HG02610 (cell line): ENCODE data around the gene PVALEF.

ENCODE experiments used
- ATAC-seq: cut with Tn5 transposase; IDR thresholded peaks from one replicate; pipeline ENCODE4 v1.9.1; 2021; ENCODE audit warnings: mild to moderate bottlenecking, moderate library complexity; ENCODE audit not compliant: unreplicated experiment

PVALEF gene

DNA sequence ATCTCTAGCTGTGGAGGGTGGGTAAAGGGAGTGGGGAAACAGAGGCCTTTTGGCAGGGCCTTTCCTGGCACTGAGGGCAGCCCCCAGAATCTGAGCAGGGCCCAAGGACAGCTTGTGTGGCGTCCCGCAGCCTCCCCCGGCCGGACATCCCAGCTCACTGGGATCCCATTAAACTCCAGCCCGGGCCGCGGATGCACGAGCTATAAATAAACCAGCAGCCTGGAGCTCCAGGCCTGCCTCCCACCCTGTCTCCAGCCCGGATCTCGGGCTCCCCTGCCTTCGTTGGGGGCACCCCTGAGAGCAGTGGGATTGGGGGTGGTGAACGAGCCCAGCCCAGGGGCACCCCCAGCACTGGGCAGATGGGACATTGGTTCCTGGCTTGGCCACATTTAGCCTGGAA is 14.6 kb downstream of the PVALEF start:
- ATAC-seq, result no peak

GRCh38 chr17:81180836-81181810 is 15.8 kb downstream of the PVALEF start:
- no peak for ATAC-seq

- ATAC-seq, result no peak
Observed at GRCh38 chr17:81181811-81182185, 16.5 kb downstream of the PVALEF start.

GRCh38 chr17:81182596-81182995 is 17.3 kb downstream of the PVALEF start:
- ATAC-seq, result no peak

- no peak for ATAC-seq
Observed at GRCh38 chr17:81183316-81183715, 18.0 kb downstream of the PVALEF start.

GRCh38 chr17:81183807-81184206 is 18.5 kb downstream of the PVALEF start:
- no peak for ATAC-seq

DNA sequence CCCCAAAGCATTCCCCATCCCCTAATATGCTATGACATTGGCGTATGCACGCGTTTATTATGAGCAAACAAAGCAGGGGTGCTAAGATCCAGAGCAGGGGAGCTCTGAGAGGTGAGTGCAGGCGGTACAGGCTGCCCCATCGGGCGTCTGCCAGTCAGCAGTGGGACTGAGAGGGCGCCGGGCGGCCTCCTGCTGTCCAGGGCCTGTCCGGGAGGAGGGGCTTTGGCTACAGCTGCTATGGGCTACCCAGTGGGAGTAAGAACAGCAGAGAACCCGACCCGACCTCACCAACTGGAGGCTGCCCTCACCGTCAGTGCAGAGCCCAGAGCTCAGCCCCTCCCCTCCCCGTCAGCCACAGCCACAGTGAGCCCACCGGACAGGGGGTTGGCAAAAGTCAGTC is 19.2 kb downstream of the PVALEF start:
- ATAC-seq, result no peak

DNA sequence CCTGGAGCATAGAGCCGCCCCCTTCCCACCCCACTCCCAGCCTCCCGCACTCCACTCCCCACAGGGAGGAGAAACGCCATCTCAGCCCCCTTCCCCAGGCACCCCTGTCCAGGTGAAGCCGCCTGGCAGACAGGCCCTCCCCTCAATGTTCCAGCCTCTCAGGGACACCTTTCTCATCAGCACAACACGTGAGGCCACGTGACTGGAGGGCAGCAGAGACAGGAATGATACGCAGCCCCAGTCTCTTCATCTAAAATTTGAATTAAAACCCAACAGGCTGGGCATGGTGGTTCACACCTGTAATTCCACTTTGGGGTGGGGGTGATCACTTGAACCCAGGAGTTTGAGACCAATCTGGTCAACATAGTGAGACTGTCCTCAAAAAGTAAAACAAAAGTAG is 20.9 kb downstream of the PVALEF start:
- ATAC-seq, result no peak

DNA sequence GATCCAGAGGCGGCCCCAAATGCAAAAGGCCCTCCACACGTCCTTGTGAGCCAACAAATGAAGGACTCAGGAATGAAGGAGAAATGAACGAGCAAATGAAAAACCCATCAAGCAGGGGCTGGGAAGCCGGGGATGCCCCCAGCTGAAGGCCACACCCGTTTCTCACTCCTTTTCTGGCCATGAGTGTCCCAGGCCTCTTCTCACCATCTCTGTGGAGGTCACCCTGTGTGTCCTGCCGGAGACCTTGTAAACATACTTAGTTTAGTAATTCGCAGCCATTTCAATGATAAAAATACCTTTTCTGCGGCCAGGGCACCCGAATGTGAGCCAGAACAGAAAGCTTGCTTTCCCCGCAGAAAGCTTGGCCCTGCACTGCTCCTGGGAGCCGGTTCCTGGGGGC is 21.8 kb downstream of the PVALEF start:
- ATAC-seq, result no peak

DNA sequence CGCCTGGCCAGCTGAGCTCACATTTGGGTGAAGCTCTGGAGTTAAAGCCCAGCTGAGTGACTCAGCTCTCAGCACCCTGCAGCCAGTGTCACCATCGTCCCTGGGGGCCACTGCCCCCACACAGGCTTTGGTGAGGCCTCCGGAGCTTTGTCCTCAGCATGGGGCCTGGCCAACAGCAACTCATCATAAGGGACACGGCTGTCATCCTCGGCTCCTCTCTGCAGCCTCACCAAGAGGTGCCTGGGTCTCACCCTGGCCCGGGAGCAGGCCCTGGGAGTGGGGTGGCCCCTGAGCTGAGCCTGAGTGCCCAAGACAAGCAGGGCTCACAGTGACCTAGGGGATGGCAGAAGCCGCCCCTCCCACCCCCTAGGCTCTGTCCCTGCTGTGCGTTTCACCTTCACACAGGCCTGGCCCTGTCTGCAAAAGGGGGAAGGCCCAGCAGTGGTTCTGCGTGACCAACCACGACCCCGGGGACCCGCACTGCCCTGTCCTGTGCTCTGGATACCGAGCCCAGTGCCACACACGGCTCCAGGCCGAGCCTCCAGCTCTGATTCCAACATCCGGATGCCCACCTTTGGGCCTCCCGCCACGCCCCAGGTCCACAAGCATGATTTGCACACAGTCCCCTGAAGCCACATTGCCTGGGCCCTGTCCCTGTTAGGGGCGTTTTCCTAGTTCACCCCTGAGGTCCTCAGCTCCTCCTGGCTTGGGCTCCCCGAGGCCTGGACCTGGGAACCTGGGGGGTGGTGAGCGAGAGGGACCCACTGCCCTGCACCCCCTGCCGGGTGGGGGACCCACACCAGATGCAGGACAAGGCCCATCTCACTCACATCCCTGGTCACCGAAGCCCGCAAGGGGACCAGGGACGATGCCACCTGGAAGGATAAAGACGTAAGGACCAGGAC is 22.5 kb downstream of the PVALEF start:
- no peak for ATAC-seq

- no peak for ATAC-seq
Observed at GRCh38 chr17:81188491-81188840, 23.2 kb downstream of the PVALEF start.

- no peak for ATAC-seq
Observed at GRCh38 chr17:81189016-81189415, 23.7 kb downstream of the PVALEF start.

DNA sequence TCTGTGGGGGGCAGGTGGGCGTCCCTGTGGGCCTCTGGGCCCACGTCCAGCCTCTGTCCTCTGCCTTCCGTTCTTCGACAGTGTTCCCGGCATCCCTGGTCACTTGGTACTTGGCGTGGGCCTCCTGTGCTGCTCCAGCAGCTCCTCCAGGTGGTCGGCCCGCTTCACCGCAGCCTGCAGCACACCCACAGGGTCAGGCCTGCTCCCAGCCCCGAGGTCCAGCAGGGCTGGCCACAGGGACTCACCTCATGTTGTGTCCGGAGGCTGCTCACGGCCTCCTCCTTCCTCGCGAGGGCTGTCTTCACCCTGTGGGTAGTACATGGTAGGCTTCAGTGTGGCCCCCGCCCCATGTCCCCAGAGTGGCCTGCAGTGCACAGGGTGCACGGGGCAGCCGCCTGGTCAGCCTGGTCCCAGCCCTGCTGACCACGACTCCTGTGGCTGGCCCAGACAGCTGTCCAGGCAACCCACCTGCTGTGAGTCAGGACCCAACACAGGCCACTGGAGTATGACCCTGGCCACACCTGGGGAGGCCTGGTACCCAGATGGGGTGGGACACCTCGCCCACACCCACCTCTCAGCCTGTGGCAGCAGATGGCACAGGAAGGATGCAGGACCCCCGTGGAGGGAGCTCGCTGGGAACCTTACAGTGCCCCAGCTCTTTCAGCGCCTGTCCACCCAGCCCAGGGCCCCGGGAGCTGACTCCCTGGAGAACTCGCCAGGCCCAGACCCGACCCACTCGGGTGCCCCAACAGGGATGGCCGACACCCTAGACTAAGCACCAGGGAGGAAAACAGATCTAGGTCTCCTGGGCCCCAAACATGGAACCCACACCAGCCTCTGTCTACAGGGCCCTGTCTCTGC is 24.6 kb downstream of the PVALEF start:
- ATAC-seq, result no peak

GRCh38 chr17:81190591-81190990 is 25.3 kb downstream of the PVALEF start:
- ATAC-seq, result no peak

GRCh38 chr17:81191116-81191515 is 25.8 kb downstream of the PVALEF start:
- no peak for ATAC-seq

- ATAC-seq, result no peak
Observed at GRCh38 chr17:81191646-81192045, 26.3 kb downstream of the PVALEF start.

DNA sequence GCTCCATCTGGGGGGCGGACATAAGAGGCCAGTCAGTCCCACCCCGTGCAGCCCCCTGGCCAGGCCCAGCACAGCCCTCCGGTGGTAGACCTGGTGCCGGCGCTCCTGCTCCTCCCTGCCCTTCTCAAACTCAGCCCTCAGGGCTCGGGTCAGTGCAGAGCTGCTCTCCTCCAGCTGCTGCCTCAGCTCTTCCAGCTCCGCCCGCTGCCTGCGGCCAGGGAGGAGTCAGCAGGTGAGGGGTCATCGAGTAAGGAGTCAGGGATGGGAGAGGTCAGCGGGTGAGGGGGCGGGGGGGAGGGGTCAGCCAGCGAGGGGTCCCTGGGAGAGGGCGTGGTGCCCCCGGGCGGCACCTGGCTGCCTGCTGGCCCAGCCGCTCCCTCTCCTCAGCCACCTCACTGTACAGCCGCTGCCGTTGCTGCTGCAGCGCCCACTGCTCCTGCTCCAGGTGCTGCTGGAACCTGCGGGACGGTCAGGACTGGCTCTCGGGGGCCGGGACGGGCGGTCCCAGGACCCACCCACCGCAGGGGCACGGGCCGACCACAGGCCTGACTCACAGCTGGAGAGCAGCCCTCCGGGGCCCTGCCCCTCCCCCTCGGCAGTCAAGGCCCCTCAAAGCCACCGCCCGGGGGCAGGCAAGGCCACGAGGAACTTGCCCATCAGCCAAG is 27.2 kb downstream of the PVALEF start:
- no peak for ATAC-seq

DNA sequence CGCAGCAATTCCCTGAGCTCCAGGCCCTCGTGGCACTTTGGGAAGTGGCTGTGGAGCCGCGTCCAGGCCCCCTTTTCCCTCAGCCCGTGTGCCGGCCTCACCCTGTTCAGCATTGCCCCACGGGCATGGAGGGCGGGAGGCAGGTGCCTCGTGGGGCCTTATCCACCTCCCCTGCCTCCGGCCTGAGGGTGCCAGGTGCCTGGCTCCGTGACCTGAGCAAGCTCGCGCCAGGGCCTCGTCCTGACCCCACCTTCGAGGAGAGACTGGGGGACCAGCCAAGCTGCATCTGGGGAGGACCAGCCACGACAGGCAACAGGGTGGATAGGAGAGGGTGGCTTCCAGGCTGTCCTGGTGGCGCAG is 27.7 kb downstream of the PVALEF start:
- no peak for ATAC-seq

DNA sequence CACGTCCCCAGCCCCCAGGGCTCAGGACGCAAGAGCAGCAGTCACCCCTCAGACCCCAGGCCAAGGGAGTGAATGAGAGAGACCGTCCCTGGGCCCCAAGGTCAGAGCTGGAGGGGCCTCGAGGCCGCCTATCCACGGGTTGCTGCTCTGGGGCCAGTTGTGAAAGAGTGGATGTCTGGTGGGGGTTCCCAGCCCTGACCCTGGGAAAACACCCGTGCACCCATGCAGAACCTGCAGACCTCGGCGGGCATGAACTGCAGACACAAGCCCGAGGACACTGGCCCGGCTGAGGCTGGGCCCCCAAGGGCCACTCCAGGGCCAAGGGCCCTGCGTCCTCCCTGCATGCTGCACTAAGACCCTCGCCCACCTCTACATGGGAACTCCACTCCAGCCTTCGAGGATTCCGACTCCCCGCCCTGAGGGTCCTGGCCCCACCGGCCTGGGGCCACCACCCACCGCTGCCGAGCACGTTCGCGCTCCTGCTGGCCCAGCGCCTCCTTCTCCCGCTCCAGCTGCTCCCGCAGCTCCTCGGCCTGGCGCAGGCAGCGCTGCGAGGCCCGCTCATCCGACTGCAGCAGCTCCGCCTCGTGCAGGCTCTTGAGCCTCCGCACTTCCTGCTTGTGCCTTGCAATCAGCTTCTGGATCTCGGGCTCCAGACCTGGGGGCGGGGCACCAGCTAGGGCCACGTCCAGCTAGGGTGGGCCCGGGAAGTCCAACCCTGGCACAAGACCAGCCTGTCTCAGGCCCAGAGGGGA is 28.3 kb downstream of the PVALEF start:
- ATAC-seq, result no peak
